ENCODE results near the gene PLAU. TPM values are rescaled to one million over a fixed set of nuclear protein-coding genes. Genes with fewer than 3 reads are reported as not detected.
"Not testable (repeated sequence)": the region's sequence is repeated elsewhere in the genome, so short reads cannot be mapped to it uniquely, and the experiment has no call there.

The PLAU gene
- total RNA-seq, 4 donors from 2014 or later = 0.83 to 5.0 (median 2.3) TPM

GRCh38 chr10:73886661-73887293 lies 24.2 kb upstream of the PLAU start:
- intact Hi-C loops (cut with DNase I; ENCODE audit: low total_unique reads) = loop anchor here (1.0 to 5.0 kb wide), 5 partner anchors 54 to 195 kb away; partner anchors contain the start of gene VCL
- Histone ChIP-seq H3K27me3 (no peaks in the 10 kb centered on the region), H3K27ac (peak overlapping the region; percentile 68 to 92 (median 85)), H3K4me1 (peaks cover 30 to 35% of the 10 kb centered on the region in 2 donors), H3K4me3 (peak overlapping the region in 3 of 4 donors; percentile 4 to 29 (median 14)), H3K36me3 (no peaks in the 10 kb centered on the region), H3K9me3 (no peaks in the 10 kb centered on the region)
- in situ Hi-C loops (cut with MboI; ENCODE audit: low sequenced_read_pairs in 4 of 4) = loop anchor here (5.0 to 10.0 kb wide), 5 partner anchors 51 to 198 kb away; no protein-coding TSS in a partner anchor
- DNase-seq (no peak), ATAC-seq (peak; percentile 10 to 11)
- TF ChIP-seq POLR2A (IDR thresholded peaks at IDR 0.05) = no peak
- no peak for TF ChIP-seq CTCF (IDR thresholded peaks at IDR 0.05 in 4 of 5, conservative IDR thresholded peaks at IDR 0.05 in 1 of 5)

GRCh38 chr10:73887294-73888039 lies 23.5 kb upstream of the PLAU start:
- in situ Hi-C loops (cut with MboI; ENCODE audit: low sequenced_read_pairs in 4 of 4) (loop anchor here (5.0 to 10.0 kb wide), 5 partner anchors 50 to 197 kb away; no protein-coding TSS in a partner anchor), intact Hi-C loops (cut with DNase I; ENCODE audit: low total_unique reads) (loop anchor here (5.0 kb wide), 2 partner anchors 70 to 110 kb away; partner anchors contain the start of gene VCL)
- peak overlapping the region; percentile 68 to 92 (median 85) for H3K27ac ChIP-seq
- ATAC-seq (peak; percentile 77), DNase-seq (peak; percentile 62 to 86)
- H3K36me3 ChIP-seq = no peaks in the 10 kb centered on the region
- TF ChIP-seq CTCF (IDR thresholded peaks at IDR 0.05 in 4 of 5, conservative IDR thresholded peaks at IDR 0.05 in 1 of 5) = peak in 1 of 5 experiments; percentile 7
- TF ChIP-seq POLR2A (IDR thresholded peaks at IDR 0.05) = no peak
- no peaks in the 10 kb centered on the region for H3K9me3 ChIP-seq
- H3K27me3 ChIP-seq = no peaks in the 10 kb centered on the region
- H3K4me3 ChIP-seq = peak overlapping the region; percentile 13 to 33 (median 22)
- H3K4me1 ChIP-seq = peaks cover 30 to 35% of the 10 kb centered on the region in 2 donors

GRCh38 chr10:73888514-73888913 lies 22.4 kb upstream of the PLAU start:
- DNase-seq (peak in 1 of 2 donors; percentile 71), ATAC-seq (peak; percentile 53 to 68)
- Histone ChIP-seq H3K27me3 (no peaks in the 10 kb centered on the region), H3K9me3 (no peaks in the 10 kb centered on the region), H3K4me3 (peak overlapping the region in 1 of 4 donors; percentile 13), H3K4me1 (peaks cover 30 to 35% of the 10 kb centered on the region in 2 donors), H3K27ac (peak overlapping the region; percentile 68 to 92 (median 85)), H3K36me3 (no peaks in the 10 kb centered on the region)
- TF ChIP-seq POLR2A (IDR thresholded peaks at IDR 0.05) (no peak), CTCF (IDR thresholded peaks at IDR 0.05 in 4 of 5, conservative IDR thresholded peaks at IDR 0.05 in 1 of 5) (no peak)
- in situ Hi-C loops (cut with MboI; ENCODE audit: low sequenced_read_pairs in 4 of 4) (loop anchor here (5.0 to 10.0 kb wide), 5 partner anchors 49 to 196 kb away; no protein-coding TSS in a partner anchor), intact Hi-C loops (cut with DNase I; ENCODE audit: low total_unique reads) (loop anchor here (5.0 kb wide), 2 partner anchors 69 to 109 kb away; partner anchors contain the start of gene VCL)

GRCh38 chr10:73889014-73889413 lies 21.9 kb upstream of the PLAU start:
- intact Hi-C loops (cut with DNase I; ENCODE audit: low total_unique reads) (loop anchor here (5.0 kb wide), 2 partner anchors 68 to 108 kb away; partner anchors contain the start of gene VCL), in situ Hi-C loops (cut with MboI; ENCODE audit: low sequenced_read_pairs in 4 of 4) (loop anchor here (5.0 to 10.0 kb wide), 5 partner anchors 48 to 196 kb away; no protein-coding TSS in a partner anchor)
- Histone ChIP-seq H3K9me3 (no peaks in the 10 kb centered on the region), H3K4me1 (peaks cover 30 to 35% of the 10 kb centered on the region in 2 donors), H3K36me3 (no peaks in the 10 kb centered on the region), H3K27me3 (no peaks in the 10 kb centered on the region), H3K4me3 (no peak overlapping the region), H3K27ac (peak overlapping the region; percentile 68 to 92 (median 85))
- DNase-seq (peak; percentile 27 to 72), ATAC-seq (peak in 1 of 2 donors; percentile 16)
- TF ChIP-seq POLR2A (IDR thresholded peaks at IDR 0.05) (no peak), CTCF (IDR thresholded peaks at IDR 0.05 in 4 of 5, conservative IDR thresholded peaks at IDR 0.05 in 1 of 5) (no peak)

GRCh38 chr10:73889416-73889815 lies 21.5 kb upstream of the PLAU start:
- H3K9me3 ChIP-seq, ATAC-seq, H3K27me3 ChIP-seq, H3K36me3 ChIP-seq, DNase-seq, H3K4me3 ChIP-seq: not testable (repeated sequence)
- in situ Hi-C loops (cut with MboI; ENCODE audit: low sequenced_read_pairs in 4 of 4) (loop anchor here (5.0 to 10.0 kb wide), 5 partner anchors 48 to 195 kb away; no protein-coding TSS in a partner anchor), intact Hi-C loops (cut with DNase I; ENCODE audit: low total_unique reads) (loop anchor here (5.0 kb wide), 2 partner anchors 68 to 108 kb away; partner anchors contain the start of gene VCL)
- Histone ChIP-seq H3K4me1 (peaks cover 30 to 35% of the 10 kb centered on the region in 2 donors), H3K27ac (peak overlapping the region in 3 of 4 donors; percentile 68 to 92 (median 84))

Measured in gastrocnemius medialis (tissue), 4 donors.